ENCODE measurements around the gene PTGS2.
"Not testable (repeated sequence)": the region's sequence is repeated elsewhere in the genome, so short reads cannot be mapped to it uniquely, and the experiment has no call there.

Gene PTGS2

GRCh38 chr1:186653312-186653711 lies 26.9 kb downstream of the PTGS2 start:
- no peaks in the 10 kb centered on the region for H3K36me3 ChIP-seq (ENCODE audit: control insufficient read depth, insufficient read depth, low read length)
- H3K27ac ChIP-seq (ENCODE audit: insufficient read depth, low read length, poor library complexity, severe bottlenecking) = no peak overlapping the region
- DNase-seq = no peak
- H3K4me1 ChIP-seq (ENCODE audit: control insufficient read depth, insufficient read depth, low read length, poor library complexity, severe bottlenecking) = no peaks in the 10 kb centered on the region
- H3K9me3 ChIP-seq (ENCODE audit: control insufficient read depth, low read length) = no peaks in the 10 kb centered on the region
- H3K4me3 ChIP-seq (ENCODE audit: insufficient read depth, low read depth, low read length, poor library complexity, severe bottlenecking) = no peak overlapping the region
- H3K27me3 ChIP-seq (replicated peaks; ENCODE audit: control insufficient read depth, insufficient read depth, low read length, poor library complexity, severe bottlenecking) = no peaks in the 10 kb centered on the region

GRCh38 chr1:186648613-186649012 lies 31.6 kb downstream of the PTGS2 start:
- no peaks in the 10 kb centered on the region for H3K36me3 ChIP-seq (ENCODE audit: control insufficient read depth, insufficient read depth, low read length)
- H3K4me3 ChIP-seq (ENCODE audit: insufficient read depth, low read depth, low read length, poor library complexity, severe bottlenecking) = no peak overlapping the region
- H3K9me3 ChIP-seq (ENCODE audit: control insufficient read depth, low read length) = no peaks in the 10 kb centered on the region
- no peaks in the 10 kb centered on the region for H3K4me1 ChIP-seq (ENCODE audit: control insufficient read depth, insufficient read depth, low read length, poor library complexity, severe bottlenecking)
- no peak overlapping the region for H3K27ac ChIP-seq (ENCODE audit: insufficient read depth, low read length, poor library complexity, severe bottlenecking)
- no peak for DNase-seq
- no peaks in the 10 kb centered on the region for H3K27me3 ChIP-seq (replicated peaks; ENCODE audit: control insufficient read depth, insufficient read depth, low read length, poor library complexity, severe bottlenecking)

- not testable (repeated sequence) for H3K4me3 ChIP-seq (ENCODE audit: insufficient read depth, low read depth, low read length, poor library complexity, severe bottlenecking); DNase-seq; H3K9me3 ChIP-seq (ENCODE audit: control insufficient read depth, low read length); H3K36me3 ChIP-seq (ENCODE audit: control insufficient read depth, insufficient read depth, low read length); H3K27me3 ChIP-seq (replicated peaks; ENCODE audit: control insufficient read depth, insufficient read depth, low read length, poor library complexity, severe bottlenecking); H3K4me1 ChIP-seq (ENCODE audit: control insufficient read depth, insufficient read depth, low read length, poor library complexity, severe bottlenecking); H3K27ac ChIP-seq (ENCODE audit: insufficient read depth, low read length, poor library complexity, severe bottlenecking)
Observed at GRCh38 chr1:186647985-186648384, 32.2 kb downstream of the PTGS2 start.

- Histone ChIP-seq H3K27me3 (replicated peaks; ENCODE audit: control insufficient read depth, insufficient read depth, low read length, poor library complexity, severe bottlenecking) (no peaks in the 10 kb centered on the region), H3K27ac (ENCODE audit: insufficient read depth, low read length, poor library complexity, severe bottlenecking) (no peak overlapping the region), H3K4me3 (ENCODE audit: insufficient read depth, low read depth, low read length, poor library complexity, severe bottlenecking) (no peak overlapping the region), H3K9me3 (ENCODE audit: control insufficient read depth, low read length) (no peaks in the 10 kb centered on the region), H3K4me1 (ENCODE audit: control insufficient read depth, insufficient read depth, low read length, poor library complexity, severe bottlenecking) (no peaks in the 10 kb centered on the region), H3K36me3 (ENCODE audit: control insufficient read depth, insufficient read depth, low read length) (no peaks in the 10 kb centered on the region)
- DNase-seq = no peak
Observed at GRCh38 chr1:186643614-186644013, 36.6 kb downstream of the PTGS2 start.

GRCh38 chr1:186637567-186637966 lies 42.7 kb downstream of the PTGS2 start:
- not testable (repeated sequence) for H3K27me3 ChIP-seq (replicated peaks; ENCODE audit: control insufficient read depth, insufficient read depth, low read length, poor library complexity, severe bottlenecking); DNase-seq; H3K27ac ChIP-seq (ENCODE audit: insufficient read depth, low read length, poor library complexity, severe bottlenecking); H3K9me3 ChIP-seq (ENCODE audit: control insufficient read depth, low read length); H3K4me3 ChIP-seq (ENCODE audit: insufficient read depth, low read depth, low read length, poor library complexity, severe bottlenecking); H3K36me3 ChIP-seq (ENCODE audit: control insufficient read depth, insufficient read depth, low read length); H3K4me1 ChIP-seq (ENCODE audit: control insufficient read depth, insufficient read depth, low read length, poor library complexity, severe bottlenecking)

GRCh38 chr1:186636786-186637185 lies 43.4 kb downstream of the PTGS2 start:
- Histone ChIP-seq H3K4me3 (ENCODE audit: insufficient read depth, low read depth, low read length, poor library complexity, severe bottlenecking) (no peak overlapping the region), H3K4me1 (ENCODE audit: control insufficient read depth, insufficient read depth, low read length, poor library complexity, severe bottlenecking) (no peaks in the 10 kb centered on the region), H3K36me3 (ENCODE audit: control insufficient read depth, insufficient read depth, low read length) (no peaks in the 10 kb centered on the region), H3K27ac (ENCODE audit: insufficient read depth, low read length, poor library complexity, severe bottlenecking) (no peak overlapping the region), H3K9me3 (ENCODE audit: control insufficient read depth, low read length) (no peaks in the 10 kb centered on the region), H3K27me3 (replicated peaks; ENCODE audit: control insufficient read depth, insufficient read depth, low read length, poor library complexity, severe bottlenecking) (no peaks in the 10 kb centered on the region)
- DNase-seq = no peak

GRCh38 chr1:186634511-186634910 lies 45.7 kb downstream of the PTGS2 start:
- Histone ChIP-seq H3K36me3 (ENCODE audit: control insufficient read depth, insufficient read depth, low read length) (no peaks in the 10 kb centered on the region), H3K4me3 (ENCODE audit: insufficient read depth, low read depth, low read length, poor library complexity, severe bottlenecking) (no peak overlapping the region), H3K4me1 (ENCODE audit: control insufficient read depth, insufficient read depth, low read length, poor library complexity, severe bottlenecking) (no peaks in the 10 kb centered on the region), H3K9me3 (ENCODE audit: control insufficient read depth, low read length) (no peaks in the 10 kb centered on the region), H3K27me3 (replicated peaks; ENCODE audit: control insufficient read depth, insufficient read depth, low read length, poor library complexity, severe bottlenecking) (no peaks in the 10 kb centered on the region), H3K27ac (ENCODE audit: insufficient read depth, low read length, poor library complexity, severe bottlenecking) (no peak overlapping the region)
- no peak for DNase-seq

GRCh38 chr1:186633116-186633515 lies 47.1 kb downstream of the PTGS2 start:
- DNase-seq = no peak
- no peaks in the 10 kb centered on the region for H3K27me3 ChIP-seq (replicated peaks; ENCODE audit: control insufficient read depth, insufficient read depth, low read length, poor library complexity, severe bottlenecking)
- H3K4me3 ChIP-seq (ENCODE audit: insufficient read depth, low read depth, low read length, poor library complexity, severe bottlenecking) = no peak overlapping the region
- H3K4me1 ChIP-seq (ENCODE audit: control insufficient read depth, insufficient read depth, low read length, poor library complexity, severe bottlenecking) = no peaks in the 10 kb centered on the region
- H3K27ac ChIP-seq (ENCODE audit: insufficient read depth, low read length, poor library complexity, severe bottlenecking) = no peak overlapping the region
- no peaks in the 10 kb centered on the region for H3K9me3 ChIP-seq (ENCODE audit: control insufficient read depth, low read length)
- no peaks in the 10 kb centered on the region for H3K36me3 ChIP-seq (ENCODE audit: control insufficient read depth, insufficient read depth, low read length)

- H3K4me1 ChIP-seq (ENCODE audit: control insufficient read depth, insufficient read depth, low read length, poor library complexity, severe bottlenecking) = no peaks in the 10 kb centered on the region
- H3K27me3 ChIP-seq (replicated peaks; ENCODE audit: control insufficient read depth, insufficient read depth, low read length, poor library complexity, severe bottlenecking) = no peaks in the 10 kb centered on the region
Observed at GRCh38 chr1:186629341-186629740, 50.9 kb downstream of the PTGS2 start.

GRCh38 chr1:186628910-186629309 lies 51.3 kb downstream of the PTGS2 start:
- H3K4me3 ChIP-seq (ENCODE audit: insufficient read depth, low read depth, low read length, poor library complexity, severe bottlenecking) = no peak overlapping the region
- H3K27ac ChIP-seq (ENCODE audit: insufficient read depth, low read length, poor library complexity, severe bottlenecking) = no peak overlapping the region
- no peaks in the 10 kb centered on the region for H3K9me3 ChIP-seq (ENCODE audit: control insufficient read depth, low read length)
- no peaks in the 10 kb centered on the region for H3K27me3 ChIP-seq (replicated peaks; ENCODE audit: control insufficient read depth, insufficient read depth, low read length, poor library complexity, severe bottlenecking)
- DNase-seq = no peak
- no peaks in the 10 kb centered on the region for H3K4me1 ChIP-seq (ENCODE audit: control insufficient read depth, insufficient read depth, low read length, poor library complexity, severe bottlenecking)
- no peaks in the 10 kb centered on the region for H3K36me3 ChIP-seq (ENCODE audit: control insufficient read depth, insufficient read depth, low read length)

More at GRCh38 chr1:186629341-186629740, 50.9 kb downstream of the PTGS2 start:
- Histone ChIP-seq H3K9me3 (ENCODE audit: control insufficient read depth, low read length) (no peaks in the 10 kb centered on the region), H3K36me3 (ENCODE audit: control insufficient read depth, insufficient read depth, low read length) (no peaks in the 10 kb centered on the region), H3K27ac (ENCODE audit: insufficient read depth, low read length, poor library complexity, severe bottlenecking) (no peak overlapping the region), H3K4me3 (ENCODE audit: insufficient read depth, low read depth, low read length, poor library complexity, severe bottlenecking) (no peak overlapping the region)
- DNase-seq = no peak

- Histone ChIP-seq H3K36me3 (ENCODE audit: control insufficient read depth, insufficient read depth, low read length) (no peaks in the 10 kb centered on the region), H3K9me3 (ENCODE audit: control insufficient read depth, low read length) (no peaks in the 10 kb centered on the region), H3K27ac (ENCODE audit: insufficient read depth, low read length, poor library complexity, severe bottlenecking) (no peak overlapping the region), H3K4me3 (ENCODE audit: insufficient read depth, low read depth, low read length, poor library complexity, severe bottlenecking) (no peak overlapping the region), H3K27me3 (replicated peaks; ENCODE audit: control insufficient read depth, insufficient read depth, low read length, poor library complexity, severe bottlenecking) (no peaks in the 10 kb centered on the region), H3K4me1 (ENCODE audit: control insufficient read depth, insufficient read depth, low read length, poor library complexity, severe bottlenecking) (no peaks in the 10 kb centered on the region)
- DNase-seq = no peak
Observed at GRCh38 chr1:186627019-186627418, 53.2 kb downstream of the PTGS2 start.

Data from effector memory CD4-positive, alpha-beta T cell (primary cell).